GF-D8 (cell line): Measurements from ENCODE around the gene A1BG.
A peak's percentile ranks its signal among the peaks of the same experiment; 100 is the strongest.
"Not testable (repeated sequence)": the region's sequence is repeated elsewhere in the genome, so short reads cannot be mapped to it uniquely, and the experiment has no call there.

Experiments used
- DNase-seq: peaks from one replicate; lab custom pipeline; 2025; lab: John Stamatoyannopoulos, UW

Gene A1BG

GRCh38 chr19:58361900-58362271, 8.6 kb upstream of the A1BG start:
- DNase-seq: peak; percentile 73

DNA sequence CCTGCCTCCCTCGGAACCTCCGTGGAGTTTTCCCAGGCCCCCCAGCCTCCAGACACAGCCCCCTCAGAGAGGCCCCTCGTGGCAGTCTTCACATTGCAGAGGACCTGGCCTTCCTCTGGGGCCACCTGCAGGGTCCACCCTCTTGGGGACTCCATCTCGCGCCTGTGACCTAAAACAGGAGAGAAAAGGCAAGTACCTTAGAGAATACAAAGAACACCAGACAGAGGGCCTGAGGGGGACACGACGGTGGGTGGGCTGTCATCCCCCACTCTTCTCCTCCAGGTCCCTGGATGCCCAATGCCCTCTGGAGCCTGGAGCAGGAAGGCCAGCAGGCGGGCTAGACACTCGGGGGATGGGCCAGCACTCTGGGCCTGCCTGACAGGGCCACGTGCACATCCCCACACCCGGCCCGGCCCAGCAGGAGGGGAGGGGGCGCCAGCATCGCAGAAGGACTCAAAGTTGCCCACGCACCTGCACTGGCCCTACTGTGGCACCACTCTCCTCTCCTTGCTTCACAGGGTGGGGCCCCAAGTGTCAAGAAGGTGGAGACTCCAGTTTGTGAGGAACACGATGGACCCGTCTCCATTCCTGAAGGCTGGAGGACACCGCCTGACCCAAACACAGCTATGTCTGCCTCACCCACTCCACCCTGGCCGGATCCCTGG, 4.3 kb upstream of the A1BG start:
- DNase-seq: no peak

- no peak for DNase-seq
These were observed 3.6 kb upstream of the A1BG start for GRCh38 chr19:58356766-58357480.

DNA sequence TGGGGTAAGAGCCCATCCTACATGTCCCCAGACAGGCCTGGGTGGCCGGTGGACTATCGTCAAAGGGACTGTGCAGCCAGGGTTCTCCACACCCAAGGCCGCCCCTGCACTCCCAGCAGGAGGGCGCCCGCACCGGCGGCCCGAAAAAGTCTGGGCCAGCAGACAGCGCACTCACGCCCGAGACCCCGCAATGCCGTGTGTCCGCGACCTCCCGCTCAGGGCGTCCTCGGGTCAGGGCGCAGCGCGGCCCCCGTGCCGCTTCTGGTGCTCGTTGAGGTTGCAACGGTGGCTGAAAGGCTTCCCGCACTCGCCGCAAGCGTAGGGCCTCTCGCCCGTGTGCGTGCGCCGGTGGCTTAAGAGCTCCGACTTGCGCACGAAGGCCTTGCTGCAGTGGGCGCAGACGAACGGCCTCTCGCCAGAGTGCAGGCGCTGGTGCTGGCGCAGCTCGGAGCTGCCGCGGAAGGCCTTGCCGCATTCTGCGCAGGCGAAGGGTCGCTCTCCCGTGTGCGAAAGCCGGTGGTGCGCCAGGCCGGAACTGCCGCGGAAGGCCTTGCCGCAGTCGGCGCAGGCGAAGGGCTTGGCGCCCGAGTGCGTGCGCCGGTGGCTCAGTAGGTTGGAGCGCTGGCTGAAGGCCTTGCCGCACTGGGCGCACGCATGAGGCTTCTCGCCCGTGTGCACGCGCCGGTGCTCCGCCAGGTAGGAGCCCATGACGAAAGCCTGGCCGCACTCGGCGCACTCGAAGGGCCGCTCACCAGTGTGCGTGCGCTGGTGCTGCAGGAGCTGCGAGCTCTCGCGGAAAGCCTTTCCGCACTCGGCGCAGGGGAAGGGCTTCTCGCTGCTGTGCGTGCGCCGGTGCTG, 2.8 kb upstream of the A1BG start:
- DNase-seq: no peak

GRCh38 chr19:58355215-58355796, 2.0 kb upstream of the A1BG start:
- no peak for DNase-seq

DNA sequence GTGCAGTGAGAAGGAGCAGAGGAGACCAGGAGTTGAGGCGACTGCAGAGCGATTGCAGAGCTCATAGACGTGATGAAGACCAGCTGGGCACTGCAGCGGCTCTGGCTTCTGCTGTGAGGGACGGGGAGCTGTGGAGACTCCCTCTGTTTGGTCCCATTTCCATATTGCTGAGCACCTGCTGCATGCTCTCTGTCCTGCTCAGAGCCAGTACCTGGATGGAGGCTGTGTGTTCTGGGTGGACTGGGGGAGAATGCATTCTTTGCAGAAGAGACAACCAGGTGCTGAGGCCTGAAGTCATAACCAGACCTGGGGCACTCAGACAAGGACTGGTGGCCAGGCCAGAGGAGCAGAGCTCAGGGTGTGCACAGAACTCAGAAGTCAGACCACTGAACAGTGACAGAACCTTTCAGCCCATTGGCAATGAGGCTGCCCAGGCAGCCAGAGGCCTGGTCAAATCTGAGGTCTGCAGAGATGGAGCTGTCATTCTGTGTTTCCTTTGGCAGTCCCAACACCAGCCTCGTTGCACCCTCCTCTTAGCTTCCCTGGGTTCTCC, 1.3 kb upstream of the A1BG start:
- no peak for DNase-seq

GRCh38 chr19:58353717-58354477, 605 bp upstream of the A1BG start:
- DNase-seq: no peak

- no peak for DNase-seq
These were observed 1.1 kb downstream of the A1BG start for GRCh38 chr19:58351990-58352755.

DNA sequence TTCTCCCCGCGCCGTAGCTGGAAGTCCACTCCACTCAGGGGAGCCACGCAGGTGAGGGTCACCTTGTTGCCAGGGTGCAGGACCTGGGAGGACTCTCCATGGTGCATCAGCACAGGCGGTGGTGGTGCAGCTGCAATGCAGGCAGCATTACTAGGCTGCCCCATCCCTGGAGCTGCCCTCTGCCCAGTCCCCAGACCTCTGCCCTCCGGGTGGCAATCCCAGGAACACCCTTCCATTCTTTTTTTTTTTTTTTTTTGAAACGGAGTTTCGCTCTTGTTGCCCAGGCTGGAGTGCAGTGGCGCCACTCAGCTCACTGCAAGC, 1.8 kb downstream of the A1BG start:
- no peak for DNase-seq

GRCh38 chr19:58350871-58351557, 2.3 kb downstream of the A1BG start:
- no peak for DNase-seq

GRCh38 chr19:58350001-58350861, 3.1 kb downstream of the A1BG start:
- DNase-seq: no peak

DNA sequence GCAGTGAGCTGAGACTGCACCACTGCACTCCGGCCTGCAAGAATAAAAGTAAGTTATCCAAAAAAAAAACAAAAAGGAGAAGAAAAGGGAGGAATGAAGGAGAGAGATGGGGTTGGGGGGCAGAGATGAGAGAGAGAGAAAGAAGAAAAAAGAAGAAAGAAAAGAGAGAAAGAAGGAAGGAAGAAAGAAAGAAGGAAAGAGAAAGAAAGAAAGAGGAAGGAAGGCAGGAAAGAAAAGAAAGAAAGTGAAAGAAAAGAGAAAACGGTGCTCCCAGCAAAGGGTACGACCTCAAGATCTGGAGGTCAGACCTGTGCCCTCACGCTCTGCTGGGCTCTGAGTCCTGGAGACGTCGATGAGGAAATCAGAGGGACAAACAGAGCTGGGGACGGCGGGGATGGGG, 3.7 kb downstream of the A1BG start:
- DNase-seq: no peak

- not testable (repeated sequence) for DNase-seq
These were observed 5.2 kb downstream of the A1BG start for GRCh38 chr19:58348080-58348479.

DNA sequence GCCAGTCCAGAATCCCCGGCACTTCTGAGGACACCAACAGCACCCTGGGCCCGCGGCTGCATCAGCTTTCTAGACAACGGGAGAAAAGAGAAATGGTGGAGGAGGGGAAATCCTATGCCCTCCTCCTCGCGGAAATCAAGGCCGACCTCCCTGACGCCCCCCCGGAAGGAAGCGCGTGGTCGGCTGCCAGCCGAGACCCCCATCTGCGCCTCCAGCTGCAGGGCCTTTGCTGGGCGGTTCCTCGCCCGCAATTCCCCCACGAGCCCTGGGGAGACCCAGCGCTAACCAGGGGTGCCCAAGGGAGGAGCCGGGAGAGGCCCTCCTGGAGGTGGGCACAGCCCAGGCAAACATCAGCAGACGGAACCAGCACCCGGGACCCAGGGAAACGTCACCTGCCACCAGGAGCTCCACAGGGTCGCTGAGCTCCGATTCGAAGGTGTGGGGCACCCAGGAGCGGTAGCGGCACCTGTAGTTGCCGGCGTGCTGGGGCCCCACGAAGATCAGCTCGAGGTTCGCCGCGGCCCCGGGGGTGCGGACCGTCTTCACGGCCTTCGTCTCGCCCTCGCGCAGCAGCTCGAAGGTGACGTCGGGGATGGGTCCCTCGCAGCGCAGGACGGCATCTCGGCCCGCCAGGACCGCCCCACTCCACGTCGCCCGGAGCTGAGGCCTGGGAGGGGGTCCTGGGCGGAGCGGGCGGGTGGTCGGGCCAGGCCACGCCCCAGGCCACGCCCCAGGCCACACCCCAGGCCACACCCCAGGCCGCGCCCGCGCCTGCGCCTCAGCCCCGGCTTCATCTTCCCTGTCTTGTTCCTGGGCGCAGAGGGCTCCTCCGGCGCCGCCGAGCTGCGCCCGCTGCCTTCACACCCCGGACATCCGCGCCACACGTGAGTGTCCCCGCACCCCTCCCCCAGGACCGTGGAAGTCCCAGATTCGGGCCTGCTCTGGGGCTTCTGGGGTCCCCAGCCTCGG, 6.0 kb downstream of the A1BG start:
- peak; percentile 34 for DNase-seq

DNA sequence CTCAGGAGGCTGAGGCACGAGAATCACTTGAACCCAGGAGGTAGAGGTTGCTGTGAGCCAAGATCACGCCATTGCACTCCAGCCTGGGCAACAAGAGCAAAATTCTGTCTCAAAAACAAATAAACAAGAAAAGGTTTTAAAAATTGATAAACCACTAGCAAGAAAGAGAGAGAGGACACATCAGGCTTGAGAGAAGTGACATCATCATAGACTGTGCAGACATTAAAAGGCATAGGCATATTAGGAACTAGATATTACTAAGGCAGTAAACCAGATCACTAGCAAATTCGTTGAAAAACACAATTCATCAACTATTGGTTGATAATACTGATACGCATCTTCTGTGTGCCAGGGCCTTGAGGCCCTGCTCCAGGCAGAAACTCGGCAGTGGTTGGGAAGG, 7.7 kb downstream of the A1BG start:
- no peak for DNase-seq

- DNase-seq: no peak
These were observed 14.3 kb downstream of the A1BG start for GRCh38 chr19:58338825-58339558.

DNA sequence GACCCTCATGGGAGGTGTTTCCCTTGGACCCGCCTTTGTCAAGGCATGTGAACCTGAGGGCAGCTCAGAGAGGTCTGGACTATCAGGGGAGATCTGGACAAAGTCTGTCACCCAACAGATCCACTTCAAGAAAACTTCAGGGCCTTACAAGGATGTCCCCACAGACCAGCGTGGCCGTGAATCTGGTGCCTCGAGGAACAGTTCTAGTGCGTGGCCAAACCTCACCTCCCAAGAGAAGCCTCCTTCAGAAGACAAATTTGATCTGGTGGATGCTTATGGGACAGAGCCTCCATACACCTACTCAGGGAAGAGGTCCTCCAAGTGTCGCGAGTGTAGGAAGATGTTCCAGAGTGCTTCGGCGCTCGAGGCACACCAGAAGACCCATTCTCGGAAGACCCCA, 15.0 kb downstream of the A1BG start:
- DNase-seq: no peak
